Keratinocyte (primary cell): ENCODE data around the gene RBM17.

Experiments
- EZH2 ChIP-seq: IDR thresholded peaks from one replicate; pipeline ENCODE4 v1.6.1; 2012; ENCODE audit warnings: inconsistent platforms, mild to moderate bottlenecking, low read length, moderate library complexity
- TF ChIP-seq, protein P1 (sequence below), 3 experiments: IDR thresholded peaks in 1 of 3; conservative IDR thresholded peaks in 1 of 3; optimal IDR thresholded peaks in 1 of 3; 2 replicates in 2 of 3; 3 replicates in 1 of 3; pipeline versions ENCODE3 to v1.5.1; 2011; ENCODE audit warnings: low read length in 3 of 3, mild to moderate bottlenecking in 3 of 3, moderate library complexity in 2 of 3, control low read depth in 1 of 3, inconsistent platforms in 1 of 3; ENCODE audit not compliant: insufficient read depth in 2 of 3; ENCODE audit errors: extremely low read depth in 1 of 3

GRCh38 chr10:6059506-6059905 is 29.3 kb upstream of the RBM17 start:
- TF ChIP-seq, protein P1, sequence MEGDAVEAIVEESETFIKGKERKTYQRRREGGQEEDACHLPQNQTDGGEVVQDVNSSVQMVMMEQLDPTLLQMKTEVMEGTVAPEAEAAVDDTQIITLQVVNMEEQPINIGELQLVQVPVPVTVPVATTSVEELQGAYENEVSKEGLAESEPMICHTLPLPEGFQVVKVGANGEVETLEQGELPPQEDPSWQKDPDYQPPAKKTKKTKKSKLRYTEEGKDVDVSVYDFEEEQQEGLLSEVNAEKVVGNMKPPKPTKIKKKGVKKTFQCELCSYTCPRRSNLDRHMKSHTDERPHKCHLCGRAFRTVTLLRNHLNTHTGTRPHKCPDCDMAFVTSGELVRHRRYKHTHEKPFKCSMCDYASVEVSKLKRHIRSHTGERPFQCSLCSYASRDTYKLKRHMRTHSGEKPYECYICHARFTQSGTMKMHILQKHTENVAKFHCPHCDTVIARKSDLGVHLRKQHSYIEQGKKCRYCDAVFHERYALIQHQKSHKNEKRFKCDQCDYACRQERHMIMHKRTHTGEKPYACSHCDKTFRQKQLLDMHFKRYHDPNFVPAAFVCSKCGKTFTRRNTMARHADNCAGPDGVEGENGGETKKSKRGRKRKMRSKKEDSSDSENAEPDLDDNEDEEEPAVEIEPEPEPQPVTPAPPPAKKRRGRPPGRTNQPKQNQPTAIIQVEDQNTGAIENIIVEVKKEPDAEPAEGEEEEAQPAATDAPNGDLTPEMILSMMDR (optimal IDR thresholded peaks at IDR 0.05 in 1 of 3, IDR thresholded peaks at IDR 0.05 in 1 of 3, conservative IDR thresholded peaks at IDR 0.05 in 1 of 3; ENCODE audit: extremely low read depth in 1 of 3, insufficient read depth in 2 of 3, low read length in 3 of 3), result no peak
- no peak for TF ChIP-seq EZH2
